T-helper 9 cell (primary cell): Measurements from ENCODE around the gene DCUN1D2.

ENCODE experiments used
- DNase-seq: peaks from one replicate; pipeline ENCODE4 v3.0.0-alpha.2; 2020

The DCUN1D2 gene

DNA sequence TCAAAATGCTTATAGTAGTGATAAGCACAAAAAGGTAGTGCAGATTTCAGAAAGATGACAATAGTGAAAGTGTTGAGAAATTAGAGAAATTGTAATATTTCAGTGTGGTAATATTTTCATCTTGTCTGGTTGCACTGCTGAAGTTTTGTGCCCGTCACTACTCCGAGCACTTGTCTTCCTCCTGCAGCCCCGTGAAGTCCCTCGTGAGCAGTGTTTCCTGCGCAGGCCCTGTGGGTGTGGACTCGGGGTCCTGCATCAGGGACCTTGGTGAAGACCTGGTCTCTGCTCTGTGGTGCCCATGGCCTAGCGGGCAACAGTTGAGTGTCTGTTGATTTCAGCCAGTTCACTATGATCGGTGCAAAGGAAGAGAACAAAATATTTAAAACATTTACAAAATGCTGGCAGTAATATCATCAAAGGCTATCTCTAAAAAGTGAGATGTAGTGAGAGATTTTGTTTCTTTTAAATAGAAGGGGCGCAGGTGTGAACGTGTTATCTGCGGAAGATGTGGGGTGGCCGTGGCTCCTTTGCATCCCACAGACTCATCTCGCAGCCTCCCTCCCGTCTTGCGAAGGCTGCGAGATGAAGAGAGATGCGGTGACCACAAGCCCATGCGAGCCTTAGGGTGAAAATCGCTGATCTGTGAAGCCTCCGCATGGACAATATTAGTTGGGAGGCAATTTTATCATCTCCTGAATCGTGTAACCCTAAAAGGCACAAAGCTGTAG, 27.7 kb upstream of the DCUN1D2 start:
- DNase-seq, result no peak

DNA sequence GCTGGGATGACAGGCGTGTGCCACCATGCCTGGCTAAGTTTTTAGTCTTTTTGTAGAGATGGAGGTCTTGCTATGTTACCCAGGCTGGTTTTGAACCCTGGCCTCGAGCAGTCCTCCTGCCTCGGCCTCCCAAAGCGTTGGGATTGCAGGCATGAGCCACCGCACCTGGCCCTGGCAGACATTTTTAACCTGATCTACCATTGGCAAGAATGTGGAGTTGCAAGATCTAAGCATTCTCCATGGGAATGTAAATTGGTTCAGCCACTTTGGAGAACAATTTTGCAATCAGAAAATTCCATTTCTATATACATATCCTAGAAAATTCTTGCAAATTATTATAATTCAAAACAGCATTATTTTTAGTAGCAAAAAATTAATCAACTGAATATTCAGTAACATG, 24.3 kb upstream of the DCUN1D2 start:
- no peak for DNase-seq

- no peak for DNase-seq
These were observed 23.2 kb upstream of the DCUN1D2 start for GRCh38 chr13:113513761-113514160.

GRCh38 chr13:113511361-113511760, 20.9 kb upstream of the DCUN1D2 start:
- no peak for DNase-seq

DNA sequence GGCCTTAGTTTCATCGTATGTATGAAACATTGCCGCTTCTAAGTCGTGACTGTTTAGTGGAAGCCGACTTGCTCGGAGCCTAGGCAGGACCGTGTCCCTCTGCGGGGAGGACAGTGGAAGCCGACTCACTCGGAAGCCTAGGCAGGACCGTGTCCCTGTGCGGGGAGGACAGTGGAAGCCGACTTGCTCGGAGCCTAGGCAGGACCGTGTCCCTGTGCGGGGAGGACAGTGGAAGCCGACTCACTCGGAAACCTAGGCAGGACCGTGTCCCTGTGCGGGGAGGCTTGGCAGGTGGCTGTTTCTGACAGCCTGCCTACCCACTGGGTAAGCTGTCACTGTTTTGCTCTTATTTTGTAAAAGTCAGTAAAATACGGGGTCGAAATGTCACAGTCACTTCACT, 20.4 kb upstream of the DCUN1D2 start:
- no peak for DNase-seq

- no peak for DNase-seq
These were observed 19.5 kb upstream of the DCUN1D2 start for GRCh38 chr13:113509989-113510388.

- DNase-seq, result no peak
These were observed 18.2 kb upstream of the DCUN1D2 start for GRCh38 chr13:113508521-113509254.

DNA sequence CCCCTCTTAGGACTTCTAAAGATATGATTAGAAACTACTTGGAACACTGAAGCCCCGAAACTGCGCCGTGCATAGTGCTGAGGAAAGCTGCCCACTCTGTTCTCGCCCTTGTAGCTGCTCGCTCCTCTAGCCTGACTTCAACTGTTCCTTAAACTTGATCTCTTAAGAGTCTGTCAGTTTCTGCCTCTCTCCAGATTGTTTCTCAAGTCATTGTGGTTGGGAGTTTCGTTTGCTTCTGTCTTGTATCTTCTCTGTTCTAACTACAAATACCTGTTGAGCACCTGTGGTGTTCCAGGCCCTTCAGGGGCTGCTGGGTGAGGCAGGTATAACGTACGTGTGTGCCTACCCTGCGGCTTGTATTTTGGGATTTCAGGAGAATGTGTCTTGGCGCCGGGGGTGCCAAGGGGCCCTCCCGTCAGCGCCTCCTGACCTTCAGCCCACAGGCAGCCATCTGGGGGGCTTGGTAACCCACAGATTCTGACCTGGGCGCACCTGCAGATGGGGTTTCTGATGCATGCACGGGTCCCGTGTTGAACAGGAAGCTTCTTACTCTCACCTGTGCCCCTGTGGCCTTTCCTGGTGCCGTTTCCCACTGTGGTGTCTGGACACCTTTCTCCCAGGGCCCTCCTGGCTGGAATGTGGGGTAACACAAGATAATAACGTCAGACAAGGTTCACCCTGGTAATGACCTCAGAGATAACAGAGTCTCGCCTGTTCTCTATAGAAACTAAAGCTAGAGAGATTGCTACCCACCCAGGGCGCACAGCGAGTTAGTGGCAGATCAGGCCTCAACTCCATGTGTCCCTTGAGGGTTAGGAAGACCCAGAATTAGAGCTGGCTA, 17.2 kb upstream of the DCUN1D2 start:
- DNase-seq, result no peak

GRCh38 chr13:113506871-113507388, 16.4 kb upstream of the DCUN1D2 start:
- no peak for DNase-seq

GRCh38 chr13:113506025-113506685, 15.6 kb upstream of the DCUN1D2 start:
- DNase-seq, result no peak

DNA sequence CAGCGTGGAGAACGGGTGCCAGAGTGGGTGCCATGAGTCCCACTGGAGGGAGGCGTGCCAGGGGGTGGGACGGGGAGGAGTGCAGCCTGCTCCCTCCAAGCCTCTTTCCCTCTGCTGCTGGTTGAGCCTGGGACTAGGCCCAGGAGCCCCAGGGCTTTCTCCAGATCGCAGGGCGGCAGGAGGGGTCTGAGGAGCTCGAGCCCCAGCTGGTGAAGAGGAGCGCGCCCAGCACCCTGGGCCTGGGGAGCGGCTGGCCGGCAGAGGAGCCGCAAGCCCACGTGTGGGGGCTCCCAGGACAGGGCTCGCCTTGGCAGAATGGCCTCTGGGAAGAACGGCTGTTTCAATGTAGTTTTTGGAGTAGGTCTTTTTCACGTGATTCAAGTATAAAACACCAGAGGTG, 12.2 kb upstream of the DCUN1D2 start:
- no peak for DNase-seq

DNA sequence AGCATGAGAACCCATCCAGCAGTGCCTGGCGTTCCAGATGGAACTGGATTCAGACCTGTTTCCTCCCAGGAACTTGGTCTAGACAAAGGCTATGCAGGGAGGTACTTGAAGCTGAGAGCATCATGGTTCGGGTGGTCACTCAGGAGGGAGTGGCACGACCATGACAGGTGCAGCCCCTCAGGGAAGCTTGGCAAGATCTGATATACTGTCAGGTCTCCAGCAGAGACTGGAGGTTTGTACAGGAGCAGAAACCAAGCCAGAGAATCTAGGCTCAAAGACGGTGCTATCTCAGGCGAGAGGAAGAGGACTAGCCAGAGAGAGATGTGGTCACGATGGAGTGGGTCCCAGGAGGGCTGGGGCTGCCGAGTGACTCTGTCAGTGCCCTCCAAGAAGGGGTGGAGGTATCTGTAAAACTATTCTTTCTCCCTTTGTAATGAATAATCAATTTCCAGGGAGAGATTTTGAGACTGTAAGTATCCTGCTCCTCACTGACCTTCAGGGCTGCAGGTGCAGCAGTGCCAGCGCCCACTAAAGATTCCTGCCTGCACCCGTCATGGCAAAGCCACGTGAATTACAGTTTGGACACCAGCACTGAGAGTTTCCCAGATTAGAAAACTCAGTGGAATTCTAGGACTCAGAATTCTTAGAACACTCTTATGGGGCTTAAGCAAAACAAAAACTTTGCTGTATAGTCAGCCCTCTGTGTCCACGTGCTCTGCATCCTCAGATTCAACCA, 10.2 kb upstream of the DCUN1D2 start:
- no peak for DNase-seq

DNA sequence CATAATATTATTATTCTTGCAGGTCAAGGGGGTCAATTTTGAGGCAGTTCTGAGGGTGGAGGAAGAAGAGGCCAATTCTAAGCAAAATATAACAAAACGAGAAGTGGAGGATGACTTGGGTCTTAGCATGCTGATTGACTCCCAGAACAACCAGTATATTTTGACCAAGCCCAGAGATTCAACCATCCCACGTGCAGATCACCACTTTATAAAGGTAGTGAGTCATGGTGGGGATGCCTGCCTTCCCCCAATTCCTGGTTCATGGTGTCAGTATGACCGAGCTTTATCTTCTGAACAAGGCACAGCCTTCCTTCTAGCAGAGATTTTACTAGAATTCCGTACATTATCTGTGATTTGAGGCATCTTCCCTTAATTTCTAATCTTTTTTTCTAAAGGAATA, 9.4 kb upstream of the DCUN1D2 start:
- no peak for DNase-seq

GRCh38 chr13:113498905-113499304, 8.4 kb upstream of the DCUN1D2 start:
- DNase-seq, result no peak

- DNase-seq, result no peak
These were observed 6.7 kb upstream of the DCUN1D2 start for GRCh38 chr13:113497217-113497616.

GRCh38 chr13:113495494-113496210, 5.1 kb upstream of the DCUN1D2 start:
- DNase-seq, result no peak

GRCh38 chr13:113493315-113493951, 2.9 kb upstream of the DCUN1D2 start:
- DNase-seq, result no peak

GRCh38 chr13:113491982-113492381, 1.5 kb upstream of the DCUN1D2 start:
- no peak for DNase-seq

DNA sequence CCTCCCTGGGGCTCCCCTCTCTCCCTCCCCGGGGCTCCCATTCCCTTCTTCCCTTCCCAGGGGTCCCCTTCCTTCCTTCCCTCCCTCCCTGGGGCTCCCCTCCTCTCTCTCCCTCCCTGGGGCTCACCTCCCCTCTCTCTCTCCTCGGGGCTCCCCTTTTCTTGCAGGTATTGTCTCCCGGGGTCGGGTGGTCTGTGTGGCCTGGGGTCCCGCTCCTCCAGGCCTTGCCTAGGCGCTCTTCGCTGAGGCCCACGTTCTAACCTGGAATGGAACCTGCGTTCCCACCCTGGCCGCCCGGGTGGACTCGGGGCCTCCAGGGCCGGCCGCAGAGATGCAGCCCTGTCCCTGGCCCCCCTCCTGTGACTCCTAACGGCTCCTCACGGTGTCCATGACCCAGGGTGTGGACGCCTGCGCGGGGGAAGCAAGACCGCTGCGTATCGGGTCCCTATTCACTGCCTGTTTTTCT, 940 bp upstream of the DCUN1D2 start:
- DNase-seq, result no peak
